Mesothelial cell of epicardium (in vitro differentiated cells): ENCODE results near the gene LRRIQ3. TPM values are rescaled to one million over a fixed set of nuclear protein-coding genes. Genes with fewer than 3 reads are reported as not detected.

Experiments used
- DNase-seq, 2 experiments: peaks; one replicate each; pipeline ENCODE4 v3.0.0; 2021; ENCODE audit warnings: low spot score in 2 of 2; ENCODE audit not compliant: unreplicated experiment in 2 of 2
- H3K27ac Mint-ChIP-seq: 2 replicates; pipeline ENCODE4 v1.8.0; 2021; ENCODE audit warnings: mixed read lengths
- H3K27me3 Mint-ChIP-seq: 2 replicates; pipeline ENCODE4 v1.8.0; 2021; ENCODE audit warnings: low read depth, mixed read lengths
- H3K36me3 Mint-ChIP-seq: 2 replicates; pipeline ENCODE4 v1.8.0; 2021; ENCODE audit warnings: mixed read lengths
- H3K4me1 Mint-ChIP-seq: 2 replicates; pipeline ENCODE4 v1.8.0; 2021; ENCODE audit warnings: mixed read lengths
- H3K4me3 Mint-ChIP-seq: 2 replicates; pipeline ENCODE4 v1.8.0; 2021; ENCODE audit warnings: mild to moderate bottlenecking, moderate library complexity, mixed read lengths
- H3K9me3 Mint-ChIP-seq: 2 replicates; pipeline ENCODE4 v1.8.0; 2021; ENCODE audit warnings: mixed read lengths
- CTCF ChIP-seq: fragments of 200-600 bp; sonication (generic); IDR thresholded peaks from one replicate; pipeline ENCODE4 v1.5.0; 2021; ENCODE audit warnings: antibody characterized with exemption; ENCODE audit not compliant: unreplicated experiment
- total RNA-seq: library from RNA; stranded (reverse); gene quantifications from 3 replicates; pipeline ENCODE4 v1.2.1, GENCODE V29; 2021

Gene LRRIQ3
- total RNA-seq, 1 donor from 2014 or later, result 0.51 TPM

DNA sequence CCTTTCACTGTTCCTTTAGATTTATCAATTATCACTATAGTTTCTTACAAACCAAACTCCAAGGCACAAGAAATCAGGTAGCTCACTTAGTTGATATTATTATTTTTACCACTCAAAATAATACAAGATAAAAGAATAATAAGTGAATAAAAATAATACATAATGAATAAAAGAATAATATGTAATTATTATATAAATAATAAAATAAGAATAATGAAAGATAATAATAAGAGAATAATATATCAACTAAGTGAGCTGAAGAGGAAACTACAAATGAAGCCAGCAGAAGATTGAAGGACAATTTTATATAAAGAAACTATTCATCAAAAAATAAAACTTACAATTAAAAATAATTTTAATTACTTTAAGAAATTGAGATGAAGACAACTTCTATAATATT lies 90.6 kb downstream of the LRRIQ3 start:
- no peak for TF ChIP-seq CTCF
- Mint-ChIP-seq H3K4me1 (no peaks in the 10 kb centered on the region), H3K4me3 (no peak overlapping the region)

GRCh38 chr1:74091371-74091770 lies 106.6 kb downstream of the LRRIQ3 start:
- no peaks in the 10 kb centered on the region for H3K27me3 Mint-ChIP-seq
- no peak for TF ChIP-seq CTCF
- no peaks in the 10 kb centered on the region for H3K4me1 Mint-ChIP-seq
- no peak for DNase-seq
- peaks cover 31% of the 10 kb centered on the region for H3K9me3 Mint-ChIP-seq
- no peak overlapping the region for H3K4me3 Mint-ChIP-seq
- H3K36me3 Mint-ChIP-seq, result no peaks in the 10 kb centered on the region
- H3K27ac Mint-ChIP-seq, result no peak overlapping the region

More for the DNA sequence above, 90.6 kb downstream of the LRRIQ3 start:
- Mint-ChIP-seq H3K9me3 (no peaks in the 10 kb centered on the region), H3K36me3 (no peaks in the 10 kb centered on the region), H3K27ac (no peak overlapping the region), H3K27me3 (no peaks in the 10 kb centered on the region)
- no peak for DNase-seq

DNA sequence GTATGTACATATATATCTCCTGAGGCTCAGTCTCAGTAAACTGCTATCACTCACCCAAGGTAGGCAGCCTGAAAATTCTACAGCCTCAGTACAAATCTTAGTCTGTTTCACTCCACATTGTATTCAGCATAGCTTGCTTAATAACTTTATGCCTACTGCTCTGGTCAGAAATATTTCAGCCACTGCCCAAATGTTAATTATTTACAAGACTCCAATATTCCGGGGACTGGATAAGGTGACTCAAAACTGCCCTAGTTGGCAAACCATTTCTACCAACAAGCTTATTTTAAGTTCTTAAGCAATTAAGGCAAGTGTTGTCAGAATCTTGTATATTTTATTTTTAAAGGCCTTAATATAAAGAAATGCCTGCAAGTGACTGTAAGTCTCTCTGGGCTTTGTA lies 114.8 kb downstream of the LRRIQ3 start:
- no peak overlapping the region for H3K4me3 Mint-ChIP-seq
- H3K27ac Mint-ChIP-seq, result no peak overlapping the region
- no peak for TF ChIP-seq CTCF
- H3K9me3 Mint-ChIP-seq, result no peaks in the 10 kb centered on the region
- H3K27me3 Mint-ChIP-seq, result no peaks in the 10 kb centered on the region
- DNase-seq, result no peak
- H3K36me3 Mint-ChIP-seq, result no peaks in the 10 kb centered on the region
- no peaks in the 10 kb centered on the region for H3K4me1 Mint-ChIP-seq

- Mint-ChIP-seq H3K9me3 (peaks cover 6% of the 10 kb centered on the region), H3K4me1 (no peaks in the 10 kb centered on the region), H3K36me3 (no peaks in the 10 kb centered on the region), H3K4me3 (no peak overlapping the region), H3K27me3 (peaks cover 1% of the 10 kb centered on the region), H3K27ac (no peak overlapping the region)
- DNase-seq, result no peak
- no peak for TF ChIP-seq CTCF
Observed at GRCh38 chr1:74065081-74065480, 132.9 kb downstream of the LRRIQ3 start.

DNA sequence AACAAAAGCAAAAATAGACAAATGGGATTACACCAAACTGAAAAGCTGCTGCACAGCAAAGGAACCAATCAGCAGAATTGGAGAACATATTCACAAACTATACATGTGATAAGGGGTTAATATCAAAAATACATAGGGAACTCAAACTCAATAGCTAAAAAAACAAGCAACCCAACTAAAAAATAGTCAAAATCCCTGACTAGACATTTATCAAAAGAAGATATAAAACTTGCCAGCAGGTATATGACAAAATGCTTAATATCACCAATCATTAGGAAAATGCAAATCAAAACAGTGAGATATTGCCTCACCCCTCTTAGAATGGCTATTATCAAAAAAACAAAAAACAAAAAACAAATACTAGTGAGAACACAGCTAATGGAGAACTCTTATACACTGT lies 140.3 kb downstream of the LRRIQ3 start:
- H3K9me3 Mint-ChIP-seq, result peaks cover 6% of the 10 kb centered on the region
- DNase-seq, result no peak
- H3K4me1 Mint-ChIP-seq, result no peaks in the 10 kb centered on the region
- H3K4me3 Mint-ChIP-seq, result no peak overlapping the region
- H3K27me3 Mint-ChIP-seq, result peaks cover 4% of the 10 kb centered on the region
- H3K36me3 Mint-ChIP-seq, result no peaks in the 10 kb centered on the region
- no peak overlapping the region for H3K27ac Mint-ChIP-seq
- no peak for TF ChIP-seq CTCF

GRCh38 chr1:74053407-74053806 lies 144.6 kb downstream of the LRRIQ3 start:
- Mint-ChIP-seq H3K36me3 (no peaks in the 10 kb centered on the region), H3K4me1 (no peaks in the 10 kb centered on the region), H3K9me3 (no peaks in the 10 kb centered on the region), H3K27ac (no peak overlapping the region), H3K27me3 (peaks cover 3% of the 10 kb centered on the region), H3K4me3 (no peak overlapping the region)
- TF ChIP-seq CTCF, result no peak
- DNase-seq, result no peak
